Spleen (tissue), 7 donors: Measurements from ENCODE around the gene STAC2.

Experiments used
- CTCF ChIP-seq, 11 experiments: fragments of 200-600 bp in 7 of 11; fragments of 450-650 bp in 4 of 11; sonication (generic) in 4 of 11; IDR thresholded peaks in 8 of 11; conservative IDR thresholded peaks in 3 of 11; 1 replicate in 7 of 11; 2 replicates in 4 of 11; pipeline versions ENCODE4 v1.4.0 to v1.8.0; 2016 to 2021; ENCODE audit warnings: antibody characterized with exemption in 11 of 11, inconsistent platforms in 4 of 11, mild to moderate bottlenecking in 1 of 11
- POLR2A ChIP-seq, 3 donors: fragments of 450-650 bp; IDR thresholded peaks; one replicate each; pipeline ENCODE4 v1.5.1; 2017; ENCODE audit warnings: antibody characterized with exemption in 3 of 3, mild to moderate bottlenecking in 1 of 3
- POLR2AphosphoS5 ChIP-seq, 3 donors: sonication (generic); formaldehyde crosslinking; IDR thresholded peaks; one replicate each; pipeline ENCODE4 v1.5.1; 2017; ENCODE audit warnings: antibody characterized with exemption in 3 of 3
- donor health status: DM: no; HTN: no; CAD: no; lungs with moderate emphysema.
- donor health status: DM: no; HTN: no; CAD: no.
- donor health status: DM: no; HTN: no; CAD: no.

- no peak for TF ChIP-seq CTCF (IDR thresholded peaks at IDR 0.05 in 8 of 11, conservative IDR thresholded peaks at IDR 0.05 in 3 of 11)
- no peak for TF ChIP-seq POLR2AphosphoS5 (IDR thresholded peaks at IDR 0.05)
- no peak for TF ChIP-seq POLR2A (IDR thresholded peaks at IDR 0.05)
Observed at GRCh38 chr17:39170558-39170957, 55.2 kb downstream of the STAC2 start.
